WTC11 (cell line): Measurements from ENCODE around the gene SLC9A4. TPM values are rescaled to one million over a fixed set of nuclear protein-coding genes. Genes with fewer than 3 reads are reported as not detected.

Experiments used
- ATAC-seq: fragments of 200-7000 bp; cut with Tn5 transposase; 2 replicates; pipeline ENCODE4 v1.10.0; 2021; ENCODE audit warnings: mild to moderate bottlenecking, moderate library complexity
- CTCF ChIA-PET: fragments of 300-600 bp; sonication (Branson Sonifier 250); formaldehyde crosslinking; loops from one replicate; lab custom pipeline; 2021; ENCODE audit warnings: antibody characterized with exemption; lab: Charles Lee
- POLR2A ChIA-PET: fragments of 350-600 bp; sonication (Branson Sonifier 250); formaldehyde crosslinking; loops from one replicate; lab custom pipeline; 2021; ENCODE audit warnings: antibody characterized with exemption; lab: Charles Lee
- DNase-seq: peaks from one replicate; pipeline ENCODE4 v3.0.0; 2021; ENCODE audit warnings: low spot score
- H3K27ac Mint-ChIP-seq: 2 replicates; pipeline ENCODE4 v1.8.0; 2021; ENCODE audit warnings: mixed read lengths
- H3K27me3 Mint-ChIP-seq: 2 replicates; pipeline ENCODE4 v1.8.0; 2021; ENCODE audit warnings: low read depth, mild to moderate bottlenecking, moderate library complexity, mixed read lengths
- H3K36me3 Mint-ChIP-seq: 2 replicates; pipeline ENCODE4 v1.8.0; 2021; ENCODE audit warnings: mixed read lengths
- H3K4me1 Mint-ChIP-seq: 2 replicates; pipeline ENCODE4 v1.8.0; 2022; ENCODE audit warnings: mixed read lengths
- H3K4me3 Mint-ChIP-seq: 2 replicates; pipeline ENCODE4 v1.8.0; 2021; ENCODE audit warnings: mild to moderate bottlenecking, moderate library complexity, mixed read lengths
- H3K9me3 Mint-ChIP-seq: 2 replicates; pipeline ENCODE4 v1.8.0; 2021; ENCODE audit warnings: mixed read lengths
- CREB1 ChIP-seq: sonication (generic); formaldehyde crosslinking; IDR thresholded peaks from 2 replicates; pipeline ENCODE4 v1.8.0; 2023; ENCODE audit warnings: mild to moderate bottlenecking, missing genetic modification reagents
- CREM ChIP-seq: sonication (generic); formaldehyde crosslinking; IDR thresholded peaks from 2 replicates; pipeline ENCODE4 v1.8.1; 2022; ENCODE audit warnings: mild to moderate bottlenecking, missing genetic modification reagents, moderate library complexity
- ELF4 ChIP-seq: sonication (generic); formaldehyde crosslinking; IDR thresholded peaks from 2 replicates; pipeline ENCODE4 v1.8.1; 2022; ENCODE audit warnings: low read depth, mild to moderate bottlenecking, moderate library complexity, missing genetic modification reagents
- GTF2I ChIP-seq: fragments of 250-450 bp; sonication (Bioruptor Pico); conservative IDR thresholded peaks from 2 replicates; pipeline ENCODE4 v1.4.0; 2021; ENCODE audit warnings: mild to moderate bottlenecking
- HMGA2 ChIP-seq: fragments of 250-450 bp; sonication (Bioruptor Pico); IDR thresholded peaks from 2 replicates; pipeline ENCODE4 v1.4.0; 2021; ENCODE audit warnings: mild to moderate bottlenecking, moderate library complexity
- IRF2 ChIP-seq: sonication (generic); formaldehyde crosslinking; IDR thresholded peaks from 2 replicates; pipeline ENCODE4 v1.8.0; 2022; ENCODE audit warnings: low read depth, missing genetic modification reagents, borderline replicate concordance
- SP1 ChIP-seq: sonication (generic); formaldehyde crosslinking; conservative IDR thresholded peaks from 2 replicates; pipeline ENCODE4 v1.8.1; 2022; ENCODE audit warnings: missing genetic modification reagents
- STAT6 ChIP-seq: sonication (generic); formaldehyde crosslinking; conservative IDR thresholded peaks from 2 replicates; pipeline ENCODE4 v1.8.1; 2023; ENCODE audit warnings: mild to moderate bottlenecking, low read depth, missing genetic modification reagents, moderate library complexity
- TP53 ChIP-seq: sonication (generic); formaldehyde crosslinking; IDR thresholded peaks from 2 replicates; pipeline ENCODE4 v1.8.1; 2023; ENCODE audit warnings: mild to moderate bottlenecking, missing genetic modification reagents
- ZNF121 ChIP-seq: sonication (generic); formaldehyde crosslinking; IDR thresholded peaks from 2 replicates; pipeline ENCODE4 v1.8.0; 2023; ENCODE audit warnings: missing genetic modification reagents
- ZNF317 ChIP-seq: sonication (generic); formaldehyde crosslinking; IDR thresholded peaks from 2 replicates; pipeline ENCODE4 v1.8.1; 2023; ENCODE audit warnings: low read depth, mild to moderate bottlenecking, moderate library complexity, missing genetic modification reagents, borderline replicate concordance
- ZSCAN18 ChIP-seq: fragments of 250-450 bp; sonication (Bioruptor Pico); IDR thresholded peaks from 2 replicates; pipeline ENCODE4 v2.1.2; 2022; ENCODE audit warnings: mild to moderate bottlenecking, moderate library complexity
- total RNA-seq: library from RNA; stranded (reverse); gene quantifications from 3 replicates; pipeline ENCODE4 v1.2.3, GENCODE V29; 2021
- TF ChIP-seq, protein P1 (sequence below): sonication (generic); formaldehyde crosslinking; IDR thresholded peaks from 2 replicates; pipeline ENCODE4 v1.8.0; 2022; ENCODE audit warnings: missing genetic modification reagents
- TF ChIP-seq, protein P2 (sequence below): sonication (generic); formaldehyde crosslinking; IDR thresholded peaks from 2 replicates; pipeline ENCODE4 v1.8.1; 2022; ENCODE audit warnings: mild to moderate bottlenecking, missing genetic modification reagents, moderate library complexity, borderline replicate concordance
- TF ChIP-seq, protein P3 (sequence below): sonication (generic); formaldehyde crosslinking; conservative IDR thresholded peaks from 2 replicates; pipeline ENCODE4 v1.8.1; 2022; ENCODE audit warnings: mild to moderate bottlenecking, missing genetic modification reagents

SLC9A4 gene
- total RNA-seq, 1 experiment from 2014 or later, result 0.11 TPM

GRCh38 chr2:102437122-102437521, 35.9 kb upstream of the SLC9A4 start:
- no peak for DNase-seq
- ATAC-seq, result no peak
- no peaks in the 10 kb centered on the region; the same call in 1 of the 2 replicates for H3K27me3 Mint-ChIP-seq
- POLR2A ChIA-PET, result no interaction called here
- CTCF ChIA-PET, result interaction anchor here (1.2 kb wide), 1 partner anchor 186 kb away, joined by 3 read pairs; no protein-coding TSS in a partner anchor
- H3K27ac Mint-ChIP-seq, result no peak overlapping the region
- TF ChIP-seq ELF4 (CRISPR knock-in tag) (no peak), GTF2I (CRISPR knock-in tag) (no peak), TP53 (CRISPR knock-in tag) (no peak), SP1 (CRISPR knock-in tag) (no peak)
- TF ChIP-seq, protein P1, sequence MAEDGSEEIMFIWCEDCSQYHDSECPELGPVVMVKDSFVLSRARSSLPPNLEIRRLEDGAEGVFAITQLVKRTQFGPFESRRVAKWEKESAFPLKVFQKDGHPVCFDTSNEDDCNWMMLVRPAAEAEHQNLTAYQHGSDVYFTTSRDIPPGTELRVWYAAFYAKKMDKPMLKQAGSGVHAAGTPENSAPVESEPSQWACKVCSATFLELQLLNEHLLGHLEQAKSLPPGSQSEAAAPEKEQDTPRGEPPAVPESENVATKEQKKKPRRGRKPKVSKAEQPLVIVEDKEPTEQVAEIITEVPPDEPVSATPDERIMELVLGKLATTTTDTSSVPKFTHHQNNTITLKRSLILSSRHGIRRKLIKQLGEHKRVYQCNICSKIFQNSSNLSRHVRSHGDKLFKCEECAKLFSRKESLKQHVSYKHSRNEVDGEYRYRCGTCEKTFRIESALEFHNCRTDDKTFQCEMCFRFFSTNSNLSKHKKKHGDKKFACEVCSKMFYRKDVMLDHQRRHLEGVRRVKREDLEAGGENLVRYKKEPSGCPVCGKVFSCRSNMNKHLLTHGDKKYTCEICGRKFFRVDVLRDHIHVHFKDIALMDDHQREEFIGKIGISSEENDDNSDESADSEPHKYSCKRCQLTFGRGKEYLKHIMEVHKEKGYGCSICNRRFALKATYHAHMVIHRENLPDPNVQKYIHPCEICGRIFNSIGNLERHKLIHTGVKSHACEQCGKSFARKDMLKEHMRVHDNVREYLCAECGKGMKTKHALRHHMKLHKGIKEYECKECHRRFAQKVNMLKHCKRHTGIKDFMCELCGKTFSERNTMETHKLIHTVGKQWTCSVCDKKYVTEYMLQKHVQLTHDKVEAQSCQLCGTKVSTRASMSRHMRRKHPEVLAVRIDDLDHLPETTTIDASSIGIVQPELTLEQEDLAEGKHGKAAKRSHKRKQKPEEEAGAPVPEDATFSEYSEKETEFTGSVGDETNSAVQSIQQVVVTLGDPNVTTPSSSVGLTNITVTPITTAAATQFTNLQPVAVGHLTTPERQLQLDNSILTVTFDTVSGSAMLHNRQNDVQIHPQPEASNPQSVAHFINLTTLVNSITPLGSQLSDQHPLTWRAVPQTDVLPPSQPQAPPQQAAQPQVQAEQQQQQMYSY (CRISPR knock-in tag), result no peak
- TF ChIP-seq, all 79 proteins: peak for 0
- Mint-ChIP-seq H3K4me3 (no peak overlapping the region), H3K36me3 (no peaks in the 10 kb centered on the region), H3K4me1 (no peaks in the 10 kb centered on the region), H3K9me3 (no peaks in the 10 kb centered on the region)

- Mint-ChIP-seq H3K4me1 (no peaks in the 10 kb centered on the region), H3K36me3 (no peaks in the 10 kb centered on the region), H3K27me3 (no peaks in the 10 kb centered on the region; the same call in 1 of the 2 replicates), H3K27ac (no peak overlapping the region), H3K4me3 (no peak overlapping the region), H3K9me3 (no peaks in the 10 kb centered on the region)
- ChIA-PET CTCF (interaction anchor here (1.2 kb wide), 1 partner anchor 187 kb away, joined by 3 read pairs; no protein-coding TSS in a partner anchor), POLR2A (no interaction called here)
- no peak for DNase-seq
- no peak for ATAC-seq
- TF ChIP-seq ZNF317 (CRISPR knock-in tag), result no peak
- TF ChIP-seq, protein P2, sequence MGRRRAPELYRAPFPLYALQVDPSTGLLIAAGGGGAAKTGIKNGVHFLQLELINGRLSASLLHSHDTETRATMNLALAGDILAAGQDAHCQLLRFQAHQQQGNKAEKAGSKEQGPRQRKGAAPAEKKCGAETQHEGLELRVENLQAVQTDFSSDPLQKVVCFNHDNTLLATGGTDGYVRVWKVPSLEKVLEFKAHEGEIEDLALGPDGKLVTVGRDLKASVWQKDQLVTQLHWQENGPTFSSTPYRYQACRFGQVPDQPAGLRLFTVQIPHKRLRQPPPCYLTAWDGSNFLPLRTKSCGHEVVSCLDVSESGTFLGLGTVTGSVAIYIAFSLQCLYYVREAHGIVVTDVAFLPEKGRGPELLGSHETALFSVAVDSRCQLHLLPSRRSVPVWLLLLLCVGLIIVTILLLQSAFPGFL, result no peak
- no peak for TF ChIP-seq IRF2 (CRISPR knock-in tag)
- TF ChIP-seq CREB1 (CRISPR knock-in tag), result no peak
- TF ChIP-seq CREM (CRISPR knock-in tag), result no peak
- TF ChIP-seq, protein P3, sequence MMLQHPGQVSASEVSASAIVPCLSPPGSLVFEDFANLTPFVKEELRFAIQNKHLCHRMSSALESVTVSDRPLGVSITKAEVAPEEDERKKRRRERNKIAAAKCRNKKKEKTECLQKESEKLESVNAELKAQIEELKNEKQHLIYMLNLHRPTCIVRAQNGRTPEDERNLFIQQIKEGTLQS (CRISPR knock-in tag), result no peak
- TF ChIP-seq ZSCAN18 (CRISPR knock-in tag), result no peak
- TF ChIP-seq ZNF121, result no peak
- TF ChIP-seq HMGA2 (CRISPR knock-in tag), result no peak
- TF ChIP-seq STAT6 (CRISPR knock-in tag), result no peak
Measured at GRCh38 chr2:102438111-102438510, 34.9 kb upstream of the SLC9A4 start.
